GM19455 (cell line): ENCODE measurements around the gene C22orf39.
"Not testable (repeated sequence)": the region's sequence is repeated elsewhere in the genome, so short reads cannot be mapped to it uniquely, and the experiment has no call there.

ENCODE experiments used
- ATAC-seq: cut with Tn5 transposase; IDR thresholded peaks from one replicate; pipeline ENCODE4 v1.9.1; 2021; ENCODE audit not compliant: unreplicated experiment

Gene C22orf39

DNA sequence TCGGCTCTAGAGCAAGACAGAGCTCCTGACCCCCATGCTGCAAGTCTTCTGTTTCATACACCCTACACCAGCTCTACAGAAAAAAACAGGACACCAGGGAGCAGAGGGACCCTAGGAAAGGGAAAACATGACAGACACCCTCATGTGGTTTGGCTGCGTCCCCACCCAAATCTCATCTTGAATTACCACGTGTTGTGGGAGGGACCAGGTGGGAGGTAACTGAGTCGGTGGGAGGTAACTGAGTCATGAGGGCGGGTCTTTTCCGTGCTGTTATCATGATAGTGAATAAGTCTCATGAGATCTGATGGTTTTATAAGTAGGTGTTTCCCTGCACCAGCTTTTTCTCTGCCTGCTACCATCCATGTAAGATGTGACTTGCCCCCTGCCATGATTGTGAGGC, 6.6 kb upstream of the C22orf39 start:
- no peak for ATAC-seq

- no peak for ATAC-seq
Observed at GRCh38 chr22:19453718-19454117, 6.2 kb upstream of the C22orf39 start.

DNA sequence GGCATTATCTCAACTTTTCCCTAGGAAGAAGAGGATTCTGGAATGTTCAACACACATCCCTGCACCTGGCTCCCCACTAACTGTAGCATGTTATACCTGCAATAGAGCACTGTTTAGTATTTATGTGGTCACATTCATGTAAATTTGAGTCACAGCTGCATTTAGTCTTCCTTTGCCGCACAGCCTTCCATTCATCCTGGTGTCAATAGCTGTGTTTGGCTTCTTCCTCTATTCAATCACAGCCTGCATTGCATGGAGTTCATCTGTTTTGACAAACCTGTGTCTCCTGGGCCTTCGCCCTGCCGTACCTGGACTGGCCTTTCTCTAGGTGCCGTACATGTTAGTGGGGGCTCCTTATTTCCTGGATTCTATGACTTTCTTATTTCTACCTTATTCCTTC, 4.1 kb upstream of the C22orf39 start:
- ATAC-seq, result no peak

- no peak for ATAC-seq
Observed at GRCh38 chr22:19450363-19451175, 3.1 kb upstream of the C22orf39 start.

DNA sequence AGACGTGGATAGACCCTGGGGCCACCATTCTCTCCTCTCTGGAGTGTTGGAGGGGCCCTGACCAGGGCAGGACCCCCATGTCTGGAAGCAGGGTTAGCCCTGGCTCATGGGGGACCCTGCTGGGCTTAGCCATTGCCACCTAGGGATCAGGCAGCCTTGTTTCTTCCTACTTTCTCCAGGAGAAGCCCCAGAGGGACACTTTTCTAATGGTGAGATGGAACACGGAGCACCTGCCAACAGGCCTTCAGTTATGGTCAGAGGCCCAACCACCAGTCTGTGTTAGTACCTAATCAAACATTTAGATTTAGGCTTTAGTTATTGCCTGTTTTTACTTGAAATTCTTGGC, 1.9 kb upstream of the C22orf39 start:
- no peak for ATAC-seq

DNA sequence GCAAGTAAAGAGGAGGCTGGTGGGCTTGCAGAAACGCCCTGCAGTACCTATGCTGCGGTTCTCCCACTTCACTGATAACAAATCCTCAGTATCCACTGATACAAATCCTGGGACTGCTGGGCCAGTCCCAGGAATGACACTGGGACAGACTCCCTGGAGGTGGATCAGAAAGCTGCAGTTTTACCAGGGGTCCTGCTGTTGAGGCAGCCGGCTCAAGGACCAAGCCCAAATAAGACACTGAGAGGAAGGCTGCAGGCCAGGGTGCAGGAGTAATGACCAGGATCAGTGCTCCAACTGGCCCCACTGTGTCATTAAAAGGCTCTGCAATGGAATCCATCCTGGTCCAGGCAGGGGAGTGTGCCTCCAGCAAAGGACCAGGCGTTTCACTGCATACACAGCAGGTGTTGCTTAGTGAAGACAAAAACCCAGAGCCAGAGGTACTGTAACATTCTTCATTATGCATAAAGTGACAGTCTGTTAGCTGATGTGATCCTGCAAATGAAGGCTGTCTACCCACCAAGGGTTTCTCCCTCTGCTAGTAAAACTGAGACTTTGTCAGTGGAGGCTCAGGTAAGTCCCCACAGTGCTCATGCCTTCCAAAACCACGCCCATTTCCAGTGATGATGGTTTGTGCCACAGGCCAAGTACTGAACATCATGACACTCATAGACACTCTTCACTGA, 1.4 kb upstream of the C22orf39 start:
- no peak for ATAC-seq

- peak; percentile 33 for ATAC-seq
Observed at GRCh38 chr22:19448076-19448607, 631 bp upstream of the C22orf39 start.

GRCh38 chr22:19446603-19447329, 745 bp downstream of the C22orf39 start:
- ATAC-seq, result no peak

DNA sequence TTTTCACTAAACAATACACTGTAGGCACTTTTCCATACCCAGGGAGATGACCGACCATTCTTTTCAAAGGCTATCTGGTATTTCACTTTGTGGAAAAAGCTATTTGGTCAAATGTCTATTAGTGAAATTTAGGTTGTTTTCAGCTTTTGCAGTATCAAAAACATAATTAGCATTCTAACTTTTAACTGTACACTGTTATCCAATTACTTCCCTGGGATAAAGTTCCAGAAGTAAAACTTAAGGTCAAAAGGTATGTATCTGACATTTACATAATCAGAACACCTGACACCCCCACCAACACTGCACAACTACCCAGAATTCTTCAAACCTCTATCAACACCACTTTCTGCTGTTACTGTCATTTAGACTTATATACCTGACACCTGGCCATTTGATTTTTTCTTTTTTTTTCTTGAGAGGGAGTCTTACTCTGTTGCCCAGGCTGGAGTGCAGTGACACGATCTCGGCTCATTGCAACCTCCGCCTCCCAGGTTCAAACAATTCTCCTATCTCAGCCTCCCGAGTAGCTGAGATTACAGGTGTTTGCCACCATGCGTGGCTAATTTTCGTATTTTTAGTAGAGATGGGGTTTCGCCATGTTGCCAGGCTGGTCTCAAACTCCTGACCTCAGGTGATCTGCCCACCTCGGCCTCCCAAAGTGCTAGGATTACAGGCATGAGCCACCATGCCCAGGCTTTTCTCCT, 2.1 kb downstream of the C22orf39 start:
- not testable (repeated sequence) for ATAC-seq

DNA sequence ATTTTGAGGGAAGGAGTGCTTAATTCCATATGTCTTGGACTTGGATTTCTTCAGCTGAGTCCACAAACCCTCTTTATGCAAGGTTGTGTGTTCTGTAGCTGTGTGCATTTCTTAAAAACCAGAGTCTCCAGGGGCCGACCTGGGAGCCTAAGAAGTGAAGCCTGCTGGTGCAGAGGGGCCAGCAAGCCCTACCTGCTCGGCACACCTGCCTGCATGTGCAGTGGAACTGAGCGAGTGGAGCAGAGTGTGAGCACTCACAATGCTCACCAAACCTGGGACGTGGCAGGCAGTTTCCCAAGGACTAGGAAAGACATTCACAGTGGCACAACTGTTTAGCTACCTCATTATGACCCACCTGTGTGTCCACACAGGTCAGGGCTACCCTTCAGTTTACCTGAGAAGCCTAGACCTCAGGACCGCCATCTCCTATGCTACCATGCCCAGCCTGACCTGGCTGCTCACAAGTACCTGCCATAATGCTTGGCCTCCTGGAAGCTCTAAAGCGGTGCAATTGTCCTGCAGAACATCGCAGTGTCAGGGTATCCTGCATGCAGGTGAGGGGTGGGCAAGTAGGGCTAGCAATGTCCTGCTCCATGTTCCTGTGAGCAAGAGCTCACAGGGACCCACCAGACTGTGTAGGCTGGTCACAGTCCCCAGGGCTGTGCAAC, 3.8 kb downstream of the C22orf39 start:
- ATAC-seq, result no peak

DNA sequence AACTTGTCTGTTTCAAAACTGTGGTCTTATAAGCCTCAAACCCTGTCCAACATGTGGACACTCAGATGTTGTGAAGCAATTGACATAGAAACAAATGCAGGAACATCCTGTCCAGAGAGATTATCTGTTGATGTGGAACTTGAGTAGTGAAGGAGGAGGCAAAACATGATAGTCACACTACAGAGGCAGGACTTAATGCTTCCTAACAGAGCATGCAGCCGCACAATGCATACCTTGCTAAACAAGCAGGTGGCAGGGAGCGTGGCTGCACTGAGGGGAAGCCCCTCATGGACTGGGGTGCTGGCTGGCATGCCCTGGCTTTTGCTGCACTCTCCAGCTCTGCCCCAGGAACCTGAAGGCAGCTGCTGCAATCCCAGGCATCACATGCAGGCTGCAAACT, 5.3 kb downstream of the C22orf39 start:
- ATAC-seq, result no peak

DNA sequence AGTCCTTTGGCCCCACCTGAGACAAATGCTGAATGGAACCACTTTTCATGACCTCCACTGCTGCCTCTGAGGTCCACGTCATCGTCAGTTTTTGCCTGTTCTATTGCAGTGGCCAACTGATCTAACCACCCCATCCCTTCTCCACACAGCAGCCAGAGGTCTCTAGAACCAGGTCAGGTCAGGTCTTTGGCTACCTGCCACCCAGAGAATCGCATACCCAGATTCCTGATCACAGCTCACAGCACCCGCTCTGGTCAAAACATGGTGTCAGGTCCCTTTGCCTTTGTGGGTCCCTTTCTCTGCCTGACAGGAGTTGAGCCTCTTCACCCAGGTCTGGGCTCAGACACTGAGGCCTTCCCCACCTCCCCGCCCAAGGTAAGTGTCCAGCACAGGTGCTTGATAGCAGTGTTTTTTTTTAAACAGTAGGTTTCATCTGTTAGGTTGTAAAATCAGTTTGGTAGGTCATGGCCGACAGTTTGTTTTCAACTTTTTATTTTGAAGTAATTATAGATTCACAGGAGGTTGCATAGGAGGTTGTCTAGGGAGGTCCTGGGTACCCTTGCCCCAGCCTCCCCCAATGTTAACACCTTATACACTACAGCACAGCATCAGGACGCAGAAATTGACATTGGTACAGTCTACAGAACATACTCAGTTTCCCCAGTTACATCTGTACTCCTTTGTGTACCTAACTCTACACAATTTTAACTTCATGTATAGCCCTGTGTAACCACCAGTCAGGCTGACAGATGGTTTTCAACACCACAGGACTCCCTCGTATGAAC, 6.9 kb downstream of the C22orf39 start:
- ATAC-seq, result no peak

DNA sequence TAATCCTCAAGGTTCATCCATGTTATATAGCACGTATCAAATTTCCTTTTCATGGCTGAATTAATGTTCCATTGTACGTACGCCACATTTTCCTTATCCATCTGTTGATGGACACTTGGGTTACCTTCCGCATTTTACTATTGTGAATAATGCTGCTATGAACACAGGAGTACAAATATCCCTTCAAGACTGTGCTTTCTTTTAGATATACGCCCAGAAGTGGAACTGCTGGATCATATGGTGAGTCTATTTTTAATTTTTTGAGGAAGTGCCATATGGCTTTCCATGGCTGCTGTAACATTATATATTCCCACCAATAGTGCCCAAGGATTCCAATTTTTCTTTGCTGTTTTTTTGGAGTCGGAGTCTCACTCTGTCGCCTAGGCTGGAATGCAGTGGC, 9.2 kb downstream of the C22orf39 start:
- ATAC-seq, result no peak

DNA sequence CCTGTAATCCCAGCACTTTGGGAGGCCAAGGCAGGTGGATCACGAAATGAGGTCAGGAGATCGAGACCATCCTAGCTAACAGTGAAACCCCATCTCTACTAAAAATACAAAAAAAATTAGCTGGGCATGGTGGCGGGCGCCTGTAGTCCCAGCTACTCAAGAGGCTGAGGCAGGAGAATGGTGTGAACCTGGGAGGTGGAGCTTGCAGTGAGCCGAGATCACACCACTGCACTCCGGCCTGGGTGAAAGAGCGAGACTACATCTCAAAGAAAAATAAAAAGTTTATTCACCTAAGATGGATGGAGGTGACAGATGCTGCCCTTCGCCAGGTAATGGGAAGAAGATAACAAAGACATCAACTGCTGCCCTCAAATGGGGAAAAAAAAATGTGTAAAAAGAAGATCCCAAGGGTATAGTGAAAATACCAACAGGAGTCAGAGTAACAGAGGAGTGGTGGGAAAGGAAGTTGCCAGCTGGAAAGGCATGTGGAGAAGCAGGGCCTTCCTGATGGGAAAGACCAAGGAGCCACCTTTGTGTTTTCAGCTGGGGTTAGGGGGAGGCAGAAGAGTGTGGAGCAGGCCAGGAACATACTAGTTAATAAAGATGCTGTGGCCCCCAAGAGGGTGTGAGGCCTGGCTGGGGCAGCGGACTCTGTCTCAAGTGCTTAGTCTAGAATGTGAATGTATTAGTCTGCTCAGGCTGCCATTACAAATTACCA, 10.9 kb downstream of the C22orf39 start:
- ATAC-seq, result not testable (repeated sequence)

DNA sequence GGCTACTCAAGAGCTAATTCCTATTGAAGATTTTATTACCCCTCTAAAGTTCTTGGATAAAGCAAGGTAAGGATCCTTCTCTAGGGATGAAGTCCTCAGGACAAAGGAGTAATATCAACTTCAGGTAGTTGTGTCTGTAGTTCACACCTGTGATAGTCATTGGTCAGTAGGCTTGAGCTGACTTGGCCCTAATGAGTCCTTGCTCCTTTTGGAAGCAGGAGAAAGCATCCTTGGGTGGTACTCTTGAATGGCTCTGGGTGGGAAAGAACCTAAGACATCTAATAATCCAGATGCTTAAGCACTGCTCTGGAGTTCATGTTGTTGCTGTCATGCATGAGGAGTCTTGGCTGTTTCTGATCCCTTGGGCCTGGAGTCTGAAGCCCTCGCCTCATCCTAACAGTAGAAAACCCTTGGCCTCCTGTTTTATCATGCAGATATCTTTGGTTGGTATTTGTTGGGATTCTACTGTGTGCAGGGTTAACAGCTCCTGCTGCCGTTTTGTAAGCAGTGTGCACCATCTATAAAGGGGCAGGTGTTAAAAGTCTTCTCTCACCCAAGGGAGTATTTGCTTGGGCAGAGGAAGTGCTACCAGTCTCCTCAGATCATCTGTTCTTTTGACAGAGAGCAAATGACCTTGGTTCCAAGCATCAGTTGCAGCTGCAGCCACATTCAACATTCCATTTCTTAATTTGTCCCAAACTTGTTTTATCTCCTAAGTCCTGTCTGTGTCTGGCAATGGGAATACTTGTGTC, 12.5 kb downstream of the C22orf39 start:
- ATAC-seq, result no peak

GRCh38 chr22:19434401-19434800, 13.1 kb downstream of the C22orf39 start:
- no peak for ATAC-seq

GRCh38 chr22:19432133-19432851, 15.2 kb downstream of the C22orf39 start, which contains the start of gene MRPL40:
Gene MRPL40 (plus strand): TSS chr22:19432545. CDS start chr22:19432555, 10 bp downstream.
- peak; percentile 75 for ATAC-seq
